Measurements from ENCODE around the gene CUTA.

GRCh38 chr6:33397541-33397940 lies 20.4 kb downstream of the CUTA start:
- no peak for TF ChIP-seq EZH2 (IDR thresholded peaks at IDR 0.05; ENCODE audit: insufficient read depth, poor library complexity, severe bottlenecking)
- TF ChIP-seq EZH2phosphoT487 (IDR thresholded peaks at IDR 0.05; ENCODE audit: insufficient read depth, low read depth) = no peak

Data from GM23248 (cell line).